Middle frontal gyrus (tissue), 1 donor: ENCODE data around the gene NTF4.
"Not testable (repeated sequence)": the region's sequence is repeated elsewhere in the genome, so short reads cannot be mapped to it uniquely, and the experiment has no call there.

Experiments used
- DNase-seq: peaks from one replicate; pipeline ENCODE4 v3.0.0-alpha.2; 2015; ENCODE audit warnings: low spot score; ENCODE audit errors: extremely low spot score

The NTF4 gene

DNA sequence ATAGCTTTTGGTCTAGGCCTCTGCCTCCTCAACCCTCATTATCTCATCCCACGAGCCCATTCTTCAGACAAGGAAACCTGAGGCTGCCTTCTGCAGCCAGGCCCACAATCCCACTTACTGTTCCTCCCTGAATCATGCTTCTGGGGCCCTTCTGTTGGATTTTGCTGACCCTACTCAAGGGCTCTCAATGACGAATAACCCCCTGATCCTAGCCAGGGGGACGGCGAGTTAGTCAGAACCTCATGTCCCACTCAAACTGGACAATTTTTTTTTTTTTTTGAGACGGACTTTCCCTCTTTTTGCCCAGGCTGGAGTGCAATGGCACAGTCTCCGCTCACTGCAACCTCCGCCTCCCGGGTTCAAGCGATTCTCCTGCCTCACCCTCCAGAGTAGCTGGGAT is 42.5 kb downstream of the NTF4 start:
- no peak for DNase-seq

DNA sequence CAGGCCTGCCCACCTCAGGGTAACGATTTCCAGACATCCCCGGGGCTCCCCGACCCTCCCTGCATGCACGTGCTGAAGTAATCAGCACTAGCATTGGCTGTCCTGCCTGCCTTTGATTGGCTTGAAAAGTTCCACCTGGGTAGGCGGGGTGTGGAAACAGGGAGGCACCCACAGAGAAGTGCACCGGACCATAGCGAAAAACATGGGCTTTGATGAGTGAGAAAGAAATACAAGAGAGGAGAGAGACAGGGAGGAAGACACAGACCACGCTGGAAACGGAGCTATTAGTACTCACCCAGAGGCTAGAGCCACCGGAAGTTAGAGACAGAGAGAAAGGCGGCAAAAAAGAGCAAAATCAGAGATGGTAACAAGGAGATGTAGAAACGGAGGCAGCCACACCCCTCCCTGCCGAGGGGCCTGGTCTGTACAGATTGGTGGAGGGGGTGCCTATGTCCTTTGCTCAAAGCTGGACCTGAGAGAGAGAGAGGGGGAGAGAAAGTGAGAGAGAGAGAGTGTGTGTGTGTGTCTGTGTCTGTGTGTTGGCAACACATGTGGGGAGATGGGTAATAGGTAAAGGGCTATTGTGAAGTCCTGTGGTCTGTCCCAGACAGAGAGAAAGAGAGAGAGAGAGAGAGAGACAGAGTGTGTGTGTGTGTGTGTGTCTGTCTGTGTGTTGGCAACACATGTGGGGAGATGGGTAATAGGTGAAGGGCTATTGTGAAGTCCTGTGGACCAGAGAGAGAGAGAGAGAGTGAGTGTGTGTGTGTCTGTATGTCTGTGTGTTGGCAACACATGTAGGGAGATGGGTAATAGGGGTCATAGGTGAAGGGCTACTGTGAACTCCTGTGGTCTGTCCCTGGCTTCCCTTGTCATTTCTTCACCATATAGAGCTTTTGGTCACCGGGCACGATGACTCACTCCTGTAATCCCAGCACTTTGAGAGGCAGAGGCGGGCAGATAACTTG is 43.4 kb downstream of the NTF4 start:
- no peak for DNase-seq

DNA sequence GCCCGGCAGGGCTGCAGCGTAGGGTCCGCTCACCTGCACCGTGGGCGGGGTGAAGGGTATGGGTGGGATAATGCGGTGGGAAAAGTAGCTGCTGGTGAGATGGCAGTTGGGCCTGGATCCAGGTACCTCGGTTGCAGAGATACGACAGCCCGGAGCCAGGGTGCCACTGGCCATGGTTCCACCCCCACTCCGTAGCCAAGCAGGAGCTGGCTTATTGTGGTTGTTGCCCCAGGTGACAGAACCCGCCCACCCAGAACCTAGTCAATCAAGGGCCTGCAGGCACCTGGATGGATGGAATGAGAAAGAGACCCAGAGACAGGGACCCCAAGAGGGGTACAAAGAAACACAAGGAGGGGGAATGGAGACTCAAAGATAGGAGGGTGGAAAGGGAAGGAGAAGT is 44.3 kb downstream of the NTF4 start:
- no peak for DNase-seq

DNA sequence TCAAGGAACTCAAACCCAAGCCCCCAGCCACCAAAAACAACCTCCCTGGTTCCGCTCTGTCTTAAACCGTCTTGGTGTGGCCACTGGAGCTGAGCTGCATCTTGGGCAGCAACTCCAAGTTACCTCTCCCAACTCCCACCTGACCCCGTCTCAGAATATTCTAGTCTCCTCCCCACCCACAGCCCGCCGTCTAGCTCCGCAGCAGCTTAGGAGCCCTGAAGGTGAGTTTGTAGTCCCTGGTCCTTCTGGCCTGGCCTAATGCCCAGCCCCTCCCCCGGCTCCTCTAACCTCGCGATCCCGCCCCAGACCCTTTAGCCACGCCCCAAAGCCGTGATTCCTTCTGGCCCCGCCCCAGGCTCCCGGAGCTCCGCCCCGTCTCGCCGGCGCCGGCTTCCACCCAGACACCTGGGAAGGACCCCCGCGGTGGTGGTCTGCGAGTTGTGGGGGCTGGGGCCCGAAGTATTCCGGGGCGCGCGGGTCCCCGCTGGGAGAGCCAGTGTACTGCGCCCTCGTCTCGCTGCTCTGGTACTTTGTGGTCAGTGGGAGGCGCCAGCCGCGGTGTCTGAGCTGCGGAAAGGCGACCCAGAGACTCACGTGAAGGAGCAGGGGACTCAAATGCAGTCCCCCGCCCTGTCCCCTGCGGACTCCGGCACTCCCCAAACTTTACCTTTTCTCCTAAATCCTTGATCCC is 45.2 kb downstream of the NTF4 start:
- DNase-seq, result no peak

DNA sequence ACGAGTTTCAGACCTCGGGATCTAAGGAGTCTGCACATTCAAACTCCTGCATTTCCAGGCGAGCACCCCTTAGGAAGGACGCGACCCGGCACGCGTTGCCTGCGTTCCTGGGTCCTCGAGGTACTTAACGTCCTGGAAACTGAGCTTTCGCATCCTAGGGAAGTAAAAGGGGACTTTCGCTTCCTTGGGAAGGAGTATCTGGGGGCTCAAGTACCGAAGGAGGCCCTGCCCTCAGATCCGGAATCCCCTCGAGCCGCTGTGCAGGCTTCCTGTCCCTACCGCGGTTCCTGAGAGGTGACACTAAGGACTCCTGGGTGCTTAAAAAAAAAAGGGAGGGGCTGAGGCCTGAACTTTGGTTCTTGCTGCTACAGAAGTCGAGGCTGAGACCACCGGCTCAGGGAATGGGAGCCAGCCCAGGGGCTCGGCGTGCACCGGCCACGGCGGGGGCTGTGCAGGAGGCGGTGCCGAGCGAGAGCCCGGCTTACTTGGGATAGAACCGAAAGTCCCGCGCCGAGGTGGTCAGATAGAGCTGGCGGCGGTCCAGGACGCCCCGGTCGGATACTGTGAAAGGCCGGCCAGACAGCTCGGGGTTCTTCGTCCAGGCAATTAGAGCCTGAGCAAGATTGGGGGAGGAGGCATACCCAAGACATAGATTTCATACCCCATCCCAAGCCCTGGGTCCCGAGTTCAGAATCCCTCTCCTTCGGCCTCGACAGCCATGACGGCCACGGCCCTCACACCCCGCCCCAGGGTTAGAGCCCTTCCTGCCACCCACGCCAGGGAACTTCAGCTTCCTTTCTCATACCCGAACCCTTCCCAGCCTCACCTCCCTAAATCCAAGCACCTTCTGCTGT is 46.0 kb downstream of the NTF4 start:
- DNase-seq, result not testable (repeated sequence)

DNA sequence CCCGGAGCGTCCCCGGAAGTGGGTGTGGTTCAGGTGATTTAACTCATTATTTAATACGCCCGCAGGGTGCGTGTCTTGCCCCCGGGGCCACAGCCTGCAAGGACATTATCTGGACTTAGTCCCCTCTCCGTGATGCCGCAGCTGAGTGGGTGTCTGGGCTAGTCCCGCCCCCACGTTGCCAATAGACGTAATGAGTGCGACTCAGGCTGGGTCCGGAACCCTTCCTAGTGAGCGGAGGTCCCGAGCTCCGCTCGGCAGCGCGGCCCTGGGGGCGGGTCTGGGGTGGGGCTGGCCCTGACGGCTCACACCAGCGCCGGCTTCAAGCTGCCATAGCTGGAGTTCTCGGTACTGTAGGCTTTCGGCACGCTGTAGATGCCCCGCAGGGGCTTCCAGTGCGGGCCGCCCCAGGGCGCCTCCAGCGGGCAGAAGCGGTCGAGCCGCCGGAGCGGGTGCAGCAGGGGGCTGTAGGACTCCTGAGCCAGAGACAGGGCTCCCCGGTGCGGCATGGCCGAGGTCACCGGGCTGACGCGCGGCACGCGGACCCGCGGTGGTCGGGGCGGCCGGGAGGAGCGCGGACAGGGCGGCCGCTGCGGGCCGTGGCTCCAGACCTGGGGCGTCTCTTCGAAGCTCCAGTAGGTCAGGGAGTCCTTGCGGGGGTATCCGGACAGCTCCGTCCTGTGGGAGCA is 46.8 kb downstream of the NTF4 start:
- no peak for DNase-seq

DNA sequence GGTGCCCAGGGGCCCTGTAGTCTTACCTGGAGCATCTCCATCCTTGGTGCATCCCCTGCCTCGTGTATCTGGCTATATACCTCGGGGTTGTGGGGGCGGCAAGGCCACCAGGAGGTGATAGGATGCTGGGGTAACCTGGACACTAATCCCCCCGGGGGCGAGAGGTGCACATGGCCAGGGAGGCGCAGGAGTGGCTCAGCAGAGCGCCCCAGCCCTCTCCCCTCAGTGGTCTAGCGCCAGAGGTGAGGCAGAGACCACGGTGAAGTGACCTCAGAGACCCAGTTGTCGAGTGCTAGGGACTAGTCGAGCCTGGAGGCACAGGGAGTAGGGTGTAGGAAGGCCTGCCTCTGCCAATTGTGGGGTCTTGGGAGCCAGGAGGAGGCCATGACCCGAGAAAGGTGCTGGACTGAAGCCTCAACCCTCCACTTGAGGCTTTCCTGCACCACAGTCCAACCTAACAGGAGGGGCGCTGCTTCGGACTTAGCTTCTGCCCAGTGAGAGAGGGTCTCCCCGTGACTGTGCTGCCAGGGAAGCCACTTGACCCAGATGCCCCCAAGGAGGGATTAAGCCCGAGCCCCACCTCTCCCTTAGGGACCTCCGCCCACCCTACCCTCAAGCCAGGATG is 47.5 kb downstream of the NTF4 start, which contains the start of gene LHB:
Gene LHB, minus strand, starts transcription at position 51 of the 625 bp plus-strand sequence. Its CDS starts 10 bp downstream, at position 41.
- DNase-seq, result no peak

DNA sequence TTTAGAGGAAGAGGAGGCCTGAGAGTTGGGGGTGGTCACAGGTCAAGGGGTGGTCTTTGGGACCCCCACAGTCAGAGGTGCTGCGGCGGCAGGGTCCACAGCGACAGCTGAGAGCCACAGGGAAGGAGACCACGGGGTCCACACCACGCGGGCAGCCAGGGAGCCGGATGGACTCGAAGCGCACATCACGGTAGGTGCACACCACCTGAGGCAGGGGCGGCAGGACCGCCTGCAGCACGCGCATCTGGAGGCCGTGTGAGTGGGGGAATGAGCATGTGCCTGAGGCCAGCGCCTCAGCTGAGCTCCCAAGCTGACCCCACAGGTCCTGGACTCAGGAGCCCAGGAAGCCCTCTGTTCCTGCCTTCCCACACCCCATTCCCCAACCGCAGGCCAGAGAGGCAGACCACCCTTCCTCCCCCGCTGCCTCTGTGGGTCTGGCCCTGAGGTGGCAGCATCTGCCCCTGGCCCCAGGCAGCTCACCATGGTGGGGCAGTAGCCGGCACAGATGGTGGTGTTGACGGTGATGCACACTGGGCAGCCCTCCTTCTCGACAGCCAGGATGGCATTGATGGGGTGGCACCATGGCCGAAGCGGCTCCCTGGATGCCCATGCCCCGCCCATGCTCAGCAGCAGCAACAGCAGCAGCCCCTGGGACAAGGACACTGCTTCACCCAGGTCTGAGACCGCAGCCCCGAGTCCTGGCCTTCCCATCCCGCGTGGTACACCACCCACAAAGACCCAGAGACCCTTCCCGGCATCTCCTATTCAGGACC is 48.4 kb downstream of the NTF4 start:
- DNase-seq, result no peak

DNA sequence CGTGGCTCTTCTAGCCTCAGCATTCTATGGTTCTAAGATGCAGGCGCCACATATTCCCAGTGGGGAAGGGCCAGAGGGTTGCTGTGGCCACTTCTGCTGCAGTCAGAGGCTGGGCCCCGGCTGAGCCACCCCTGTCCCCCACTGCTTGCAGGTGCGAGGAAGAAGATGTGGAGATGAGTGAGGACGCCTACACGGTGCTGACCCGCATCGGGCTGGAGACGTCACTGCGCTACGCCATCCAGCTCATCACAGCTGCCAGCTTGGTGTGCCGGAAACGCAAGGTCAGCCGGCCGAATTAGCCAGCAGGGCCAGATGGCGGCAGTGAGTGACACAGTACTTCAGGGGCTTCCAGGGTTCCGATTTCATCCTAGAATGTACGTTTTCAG is 49.8 kb downstream of the NTF4 start:
- DNase-seq, result no peak

DNA sequence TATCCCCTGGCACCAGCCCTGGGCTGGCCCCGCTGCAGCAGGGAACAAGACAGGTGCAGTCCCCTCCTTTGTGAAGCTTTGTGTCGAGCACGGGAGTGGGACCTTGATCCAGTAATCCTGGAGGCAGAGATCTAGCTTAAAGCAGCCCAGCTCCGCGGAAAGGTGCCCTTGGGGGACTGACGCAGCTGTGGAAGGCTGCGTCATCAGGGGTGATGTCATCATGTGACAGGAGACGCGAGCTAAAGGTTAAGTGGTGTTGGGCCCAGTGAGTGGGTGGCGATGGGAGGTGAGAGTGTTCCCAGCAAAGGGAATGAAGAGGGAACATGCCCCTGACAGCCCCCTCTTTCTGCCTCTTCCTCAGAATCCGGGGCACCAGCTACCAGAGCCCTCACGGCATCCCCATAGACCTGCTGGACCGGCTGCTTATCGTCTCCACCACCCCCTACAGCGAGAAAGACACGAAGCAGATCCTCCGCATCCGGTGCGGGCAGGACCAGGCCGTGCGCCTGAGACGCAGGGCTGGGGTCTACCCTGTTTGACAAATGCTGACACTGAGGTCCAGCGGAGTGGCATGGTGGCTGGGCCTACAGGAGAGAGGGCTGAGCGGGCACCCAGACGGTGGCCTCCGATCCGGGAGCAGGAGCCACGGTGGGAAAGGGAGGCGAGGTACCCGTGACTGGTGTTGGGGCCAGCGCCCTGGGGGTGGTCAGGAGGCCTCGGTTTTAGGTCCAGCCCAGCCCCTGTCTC is 50.3 kb downstream of the NTF4 start:
- no peak for DNase-seq

DNA sequence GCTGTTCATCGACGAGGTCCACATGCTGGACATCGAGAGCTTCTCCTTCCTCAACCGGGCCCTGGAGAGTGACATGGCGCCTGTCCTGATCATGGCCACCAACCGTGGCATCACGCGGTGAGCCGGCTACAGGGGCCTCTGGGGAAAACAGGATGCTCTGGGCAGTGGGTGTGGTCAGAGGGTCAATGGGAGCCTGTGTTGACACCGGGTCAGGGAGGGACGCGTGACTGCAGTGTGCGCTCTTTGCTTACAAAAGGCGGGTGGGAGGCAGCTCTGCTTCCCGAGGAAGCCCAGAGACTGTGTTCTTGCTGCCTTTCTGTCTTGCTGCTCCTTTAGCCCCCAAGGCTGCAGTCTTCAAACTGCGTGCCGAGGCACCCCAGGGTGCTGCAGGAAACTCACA is 53.4 kb downstream of the NTF4 start:
- no peak for DNase-seq
